GM20431 (cell line): Measurements from ENCODE around the gene ANKRD11.
"Not testable (repeated sequence)": the region's sequence is repeated elsewhere in the genome, so short reads cannot be mapped to it uniquely, and the experiment has no call there.

Experiments
- in situ Hi-C: fragments of 300-500 bp; cut with MseI, MboI; formaldehyde crosslinking; loops from one replicate; pipeline ENCODE4 v1.15.0; 2020; ENCODE audit warnings: low sequenced_read_pairs; ENCODE audit not compliant: unreplicated experiment

Gene ANKRD11

GRCh38 chr16:89455178-89455577, 35.2 kb downstream of the ANKRD11 start:
- in situ Hi-C loops, result no loop called here

- in situ Hi-C loops, result not testable (repeated sequence)
Observed at GRCh38 chr16:89454378-89455125, 35.8 kb downstream of the ANKRD11 start.

- in situ Hi-C loops, result no loop called here
Observed at GRCh38 chr16:89453501-89454321, 36.6 kb downstream of the ANKRD11 start.

- in situ Hi-C loops, result no loop called here
Observed at GRCh38 chr16:89452925-89453324, 37.4 kb downstream of the ANKRD11 start.

- in situ Hi-C loops, result no loop called here
Observed at GRCh38 chr16:89452241-89452640, 38.1 kb downstream of the ANKRD11 start.

GRCh38 chr16:89450537-89450936, 39.8 kb downstream of the ANKRD11 start:
- in situ Hi-C loops, result no loop called here

GRCh38 chr16:89449726-89450335, 40.5 kb downstream of the ANKRD11 start:
- in situ Hi-C loops, result no loop called here

- in situ Hi-C loops, result no loop called here
Observed at GRCh38 chr16:89448656-89449055, 41.7 kb downstream of the ANKRD11 start.

GRCh38 chr16:89446975-89447293, 43.4 kb downstream of the ANKRD11 start:
- in situ Hi-C loops, result no loop called here

GRCh38 chr16:89446136-89446974, 44.0 kb downstream of the ANKRD11 start:
- in situ Hi-C loops, result no loop called here

GRCh38 chr16:89445166-89445565, 45.2 kb downstream of the ANKRD11 start:
- in situ Hi-C loops, result no loop called here

- in situ Hi-C loops, result no loop called here
Observed at GRCh38 chr16:89444728-89445127, 45.6 kb downstream of the ANKRD11 start.

- in situ Hi-C loops, result no loop called here
Observed at GRCh38 chr16:89444151-89444723, 46.1 kb downstream of the ANKRD11 start.

GRCh38 chr16:89443727-89444084, 46.7 kb downstream of the ANKRD11 start:
- in situ Hi-C loops, result no loop called here

- in situ Hi-C loops, result no loop called here
Observed at GRCh38 chr16:89442990-89443726, 47.2 kb downstream of the ANKRD11 start.

- in situ Hi-C loops, result no loop called here
Observed at GRCh38 chr16:89442588-89442987, 47.8 kb downstream of the ANKRD11 start.

GRCh38 chr16:89439659-89440058, 50.7 kb downstream of the ANKRD11 start:
- in situ Hi-C loops, result no loop called here

GRCh38 chr16:89437991-89438390, 52.4 kb downstream of the ANKRD11 start:
- in situ Hi-C loops, result no loop called here

GRCh38 chr16:89437251-89437987, 52.9 kb downstream of the ANKRD11 start:
- in situ Hi-C loops, result no loop called here
